Left colon (tissue), 2 donors: ENCODE results near the gene LAMB3. TPM values are rescaled to one million over a fixed set of nuclear protein-coding genes. Genes with fewer than 3 reads are reported as not detected.
"Not testable (repeated sequence)": the region's sequence is repeated elsewhere in the genome, so short reads cannot be mapped to it uniquely, and the experiment has no call there.

ENCODE experiments used
- ATAC-seq: fragments of 200-7000 bp; cut with Tn5 transposase; one replicate; pipeline ENCODE4 v1.9.1; 2020; ENCODE audit warnings: mild to moderate bottlenecking, moderate library complexity
- DNase-seq, 2 donors: peaks; one replicate each; pipeline ENCODE4 v3.0.0-alpha.2; 2020
- intact Hi-C, 2 donors: fragments of 100-400 bp; cut with DNase I in 1 of 2; cut with micrococcal nuclease in 1 of 2; formaldehyde crosslinking; loops; one replicate each; pipeline versions ENCODE4 v1.11.2 to v1.14.0; 2022; cut with DNase I, micrococcal nuclease
- long read RNA-seq: library from polyadenylated mRNA; unstranded; transcript quantifications from one replicate; pipeline ENCODE4 v2.0.0, GENCODE V29; 2021
- total RNA-seq, 2 donors: library from RNA; stranded (reverse); fragmentation: NEBNext Ultra II Directional; extraction: Animal tissue kit (Norgen Biotek cat#: 25700); gene quantifications; one replicate each; pipeline ENCODE4 v1.2.1, GENCODE V29; 2021
- donor health status: DM: no; HTN: no; CAD: no.
- donor health status: DM: yes; HTN: yes; CAD: no.

The LAMB3 gene
- 100 to 1,000 TPM in 1 of 2 donors, 10 to 100 TPM in 1; 85.2 to 136 TPM for total RNA-seq
- long read RNA-seq, full-length matches to known transcripts: 44 of 120 reads
- long read RNA-seq, partial matches to known transcripts: 67 of 120 reads
- long read RNA-seq, other reads (novel, unspliced or antisense): 9 of 120 reads

- peak; percentile 91 to 92 for DNase-seq
- ATAC-seq: peak; percentile 74
- intact Hi-C loops: no loop called here
These were observed at the start of gene LAMB3 for GRCh38 chr1:209652121-209652735. TSS of gene LAMB3 (minus strand) at chr1:209652425. CDS start at chr1:209650944, 1,481 bp downstream.

- ATAC-seq, intact Hi-C loops, DNase-seq: not testable (repeated sequence)
These were observed 48.5 kb upstream of the LAMB3 start for GRCh38 chr1:209700686-209701085.

GRCh38 chr1:209697126-209697525 is 44.9 kb upstream of the LAMB3 start:
- intact Hi-C loops: loop anchor here in 1 of 2 donors (10.0 kb wide), 2 partner anchors 62 to 92 kb away; no protein-coding TSS in a partner anchor
- no peak for DNase-seq
- ATAC-seq: peak; percentile 45

- ATAC-seq (no peak), DNase-seq (no peak)
- intact Hi-C loops: loop anchor here in 1 of 2 donors (10.0 kb wide), 2 partner anchors 62 to 92 kb away; no protein-coding TSS in a partner anchor
These were observed 44.4 kb upstream of the LAMB3 start for GRCh38 chr1:209696673-209697072.

- peak; percentile 68 for ATAC-seq
- DNase-seq: peak; percentile 63 to 82
- intact Hi-C loops: loop anchor here in 1 of 2 donors (5.0 to 10.0 kb wide), 3 partner anchors 58 to 116 kb away; no protein-coding TSS in a partner anchor
These were observed 40.7 kb upstream of the LAMB3 start for GRCh38 chr1:209692745-209693504.

GRCh38 chr1:209692296-209692695 is 40.1 kb upstream of the LAMB3 start:
- ATAC-seq (no peak), DNase-seq (no peak)
- intact Hi-C loops: loop anchor here in 1 of 2 donors (5.0 to 10.0 kb wide), 3 partner anchors 57 to 115 kb away; no protein-coding TSS in a partner anchor

GRCh38 chr1:209691237-209691636 is 39.0 kb upstream of the LAMB3 start:
- intact Hi-C loops: loop anchor here in 1 of 2 donors (5.0 to 10.0 kb wide), 3 partner anchors 56 to 114 kb away; no protein-coding TSS in a partner anchor
- DNase-seq (no peak), ATAC-seq (peak; percentile 49)

GRCh38 chr1:209689477-209689876 is 37.3 kb upstream of the LAMB3 start:
- DNase-seq (peak in 1 of 2 donors; percentile 23), ATAC-seq (peak; percentile 74)
- intact Hi-C loops: no loop called here

GRCh38 chr1:209688746-209689234 is 36.6 kb upstream of the LAMB3 start:
- intact Hi-C loops: no loop called here
- no peak for ATAC-seq
- DNase-seq: no peak

GRCh38 chr1:209686322-209686721 is 34.1 kb upstream of the LAMB3 start:
- intact Hi-C loops: no loop called here
- ATAC-seq (no peak), DNase-seq (no peak)

GRCh38 chr1:209685821-209686220 is 33.6 kb upstream of the LAMB3 start:
- DNase-seq (no peak), ATAC-seq (no peak)
- intact Hi-C loops: no loop called here

GRCh38 chr1:209678981-209679539 is 26.8 kb upstream of the LAMB3 start:
- ATAC-seq: no peak
- no peak for DNase-seq
- intact Hi-C loops: no loop called here

GRCh38 chr1:209675565-209676154 is 23.4 kb upstream of the LAMB3 start:
- ATAC-seq (peak; percentile 58), DNase-seq (peak in 1 of 2 donors; percentile 45)
- intact Hi-C loops: no loop called here

GRCh38 chr1:209674957-209675564 is 22.8 kb upstream of the LAMB3 start, which contains the start of gene G0S2:
TSS of gene G0S2 (plus strand) at chr1:209675412. CDS start at chr1:209675685, 273 bp downstream.
- ATAC-seq: peak; percentile 81
- intact Hi-C loops: no loop called here
- DNase-seq: peak; percentile 70 to 84

GRCh38 chr1:209673631-209674417 is 21.6 kb upstream of the LAMB3 start:
- ATAC-seq: no peak
- DNase-seq: no peak
- intact Hi-C loops: no loop called here

GRCh38 chr1:209672705-209673630 is 20.7 kb upstream of the LAMB3 start:
- ATAC-seq (no peak), DNase-seq (no peak)
- intact Hi-C loops: no loop called here
